ENCODE data around the gene PTN. TPM values are rescaled to one million over a fixed set of nuclear protein-coding genes. Genes with fewer than 3 reads are reported as not detected.
"Not testable (repeated sequence)": the region's sequence is repeated elsewhere in the genome, so short reads cannot be mapped to it uniquely, and the experiment has no call there.

Gene PTN
- total RNA-seq, 2 donors from 2014 or later: not detected

- ATAC-seq: no peak
- no peak for DNase-seq (ENCODE audit: low spot score in 2 of 2)
- no peak overlapping the region for H3K27ac Mint-ChIP-seq
- H3K36me3 Mint-ChIP-seq: no peaks in the 10 kb centered on the region
- peaks cover 12 to 14% of the 10 kb centered on the region in 2 donors for H3K9me3 Mint-ChIP-seq
These were observed 47.0 kb downstream of the PTN start for GRCh38 chr7:137296576-137296975.

GRCh38 chr7:137295739-137296324 lies 47.7 kb downstream of the PTN start:
- H3K36me3 Mint-ChIP-seq: no peaks in the 10 kb centered on the region
- peaks cover 12 to 14% of the 10 kb centered on the region in 2 donors for H3K9me3 Mint-ChIP-seq
- ATAC-seq (no peak), DNase-seq (ENCODE audit: low spot score in 2 of 2) (no peak)
- no peak overlapping the region for H3K27ac Mint-ChIP-seq

GRCh38 chr7:137289101-137289500 lies 54.4 kb downstream of the PTN start:
- Mint-ChIP-seq H3K36me3 (no peaks in the 10 kb centered on the region), H3K27ac (no peak overlapping the region), H3K9me3 (peaks cover 5 to 7% of the 10 kb centered on the region in 2 donors)
- no peak for ATAC-seq
- no peak for DNase-seq (ENCODE audit: low spot score in 2 of 2)

GRCh38 chr7:137287651-137288258 lies 55.8 kb downstream of the PTN start:
- H3K27ac Mint-ChIP-seq: no peak overlapping the region
- peaks cover 5 to 7% of the 10 kb centered on the region in 2 donors for H3K9me3 Mint-ChIP-seq
- DNase-seq (ENCODE audit: low spot score in 2 of 2) (no peak), ATAC-seq (no peak)
- no peaks in the 10 kb centered on the region for H3K36me3 Mint-ChIP-seq

- Mint-ChIP-seq H3K27ac (no peak overlapping the region), H3K36me3 (no peaks in the 10 kb centered on the region), H3K9me3 (peaks cover 0 to 3% of the 10 kb centered on the region in 2 donors)
- no peak for DNase-seq (ENCODE audit: low spot score in 2 of 2)
- no peak for ATAC-seq
These were observed 60.4 kb downstream of the PTN start for GRCh38 chr7:137283153-137283552.

GRCh38 chr7:137282043-137282442 lies 61.5 kb downstream of the PTN start:
- H3K27ac Mint-ChIP-seq: no peak overlapping the region
- peaks cover 0 to 3% of the 10 kb centered on the region in 2 donors for H3K9me3 Mint-ChIP-seq
- no peak for ATAC-seq
- DNase-seq (ENCODE audit: low spot score in 2 of 2): no peak
- no peaks in the 10 kb centered on the region for H3K36me3 Mint-ChIP-seq

GRCh38 chr7:137276189-137276588 lies 67.3 kb downstream of the PTN start:
- ATAC-seq: no peak
- peaks cover 0 to 8% of the 10 kb centered on the region in 2 donors for H3K9me3 Mint-ChIP-seq

GRCh38 chr7:137272249-137272648 lies 71.3 kb downstream of the PTN start:
- H3K27ac Mint-ChIP-seq: no peak overlapping the region
- H3K36me3 Mint-ChIP-seq: no peaks in the 10 kb centered on the region
- ATAC-seq (no peak), DNase-seq (ENCODE audit: low spot score in 2 of 2) (no peak)
- peaks cover 5 to 14% of the 10 kb centered on the region in 2 donors for H3K9me3 Mint-ChIP-seq

More at GRCh38 chr7:137276189-137276588, 67.3 kb downstream of the PTN start:
- H3K27ac Mint-ChIP-seq: no peak overlapping the region
- H3K36me3 Mint-ChIP-seq: no peaks in the 10 kb centered on the region
- DNase-seq (ENCODE audit: low spot score in 2 of 2): no peak

- ATAC-seq (no peak), DNase-seq (ENCODE audit: low spot score in 2 of 2) (no peak)
- no peak overlapping the region for H3K27ac Mint-ChIP-seq
- peaks cover 10 to 17% of the 10 kb centered on the region in 2 donors for H3K9me3 Mint-ChIP-seq
- no peaks in the 10 kb centered on the region for H3K36me3 Mint-ChIP-seq
These were observed 74.3 kb downstream of the PTN start for GRCh38 chr7:137269240-137269639.

- H3K36me3 Mint-ChIP-seq; ATAC-seq; DNase-seq (ENCODE audit: low spot score in 2 of 2); H3K27ac Mint-ChIP-seq: not testable (repeated sequence)
- peaks cover 10 to 17% of the 10 kb centered on the region in 2 donors for H3K9me3 Mint-ChIP-seq
These were observed 75.3 kb downstream of the PTN start for GRCh38 chr7:137268001-137268865.

- no peak for ATAC-seq
- H3K9me3 Mint-ChIP-seq: peaks cover 10 to 13% of the 10 kb centered on the region in 2 donors
These were observed 76.8 kb downstream of the PTN start for GRCh38 chr7:137266764-137267163.

GRCh38 chr7:137265480-137265879 lies 78.1 kb downstream of the PTN start:
- not testable (repeated sequence) for ATAC-seq; DNase-seq (ENCODE audit: low spot score in 2 of 2); H3K36me3 Mint-ChIP-seq; H3K27ac Mint-ChIP-seq
- peaks cover 10 to 13% of the 10 kb centered on the region in 2 donors for H3K9me3 Mint-ChIP-seq

More at GRCh38 chr7:137266764-137267163, 76.8 kb downstream of the PTN start:
- no peak for DNase-seq (ENCODE audit: low spot score in 2 of 2)
- Mint-ChIP-seq H3K27ac (no peak overlapping the region), H3K36me3 (no peaks in the 10 kb centered on the region)

GRCh38 chr7:137262599-137262998 lies 80.9 kb downstream of the PTN start:
- H3K36me3 Mint-ChIP-seq: no peaks in the 10 kb centered on the region
- DNase-seq (ENCODE audit: low spot score in 2 of 2) (no peak), ATAC-seq (no peak)
- H3K9me3 Mint-ChIP-seq: peaks cover 7 to 8% of the 10 kb centered on the region in 2 donors
- H3K27ac Mint-ChIP-seq: no peak overlapping the region

- no peak for DNase-seq (ENCODE audit: low spot score in 2 of 2)
- Mint-ChIP-seq H3K9me3 (peaks cover 4 to 6% of the 10 kb centered on the region in 2 donors), H3K36me3 (no peaks in the 10 kb centered on the region), H3K27ac (no peak overlapping the region)
- ATAC-seq: no peak
These were observed 85.0 kb downstream of the PTN start for GRCh38 chr7:137258552-137258951.

GRCh38 chr7:137254766-137255165 lies 88.8 kb downstream of the PTN start:
- peaks cover 8 to 10% of the 10 kb centered on the region in 2 donors for H3K9me3 Mint-ChIP-seq
- H3K36me3 Mint-ChIP-seq: no peaks in the 10 kb centered on the region
- no peak overlapping the region for H3K27ac Mint-ChIP-seq
- ATAC-seq (no peak), DNase-seq (ENCODE audit: low spot score in 2 of 2) (no peak)

- Mint-ChIP-seq H3K27ac (no peak overlapping the region), H3K9me3 (peaks cover 10 to 11% of the 10 kb centered on the region in 2 donors), H3K36me3 (no peaks in the 10 kb centered on the region)
- no peak for DNase-seq (ENCODE audit: low spot score in 2 of 2)
- no peak for ATAC-seq
These were observed 97.6 kb downstream of the PTN start for GRCh38 chr7:137245890-137246289.

- H3K9me3 Mint-ChIP-seq: peaks cover 10 to 13% of the 10 kb centered on the region in 2 donors
- DNase-seq (ENCODE audit: low spot score in 2 of 2): no peak
- ATAC-seq: no peak
- no peaks in the 10 kb centered on the region for H3K36me3 Mint-ChIP-seq
- no peak overlapping the region for H3K27ac Mint-ChIP-seq
These were observed 98.3 kb downstream of the PTN start for GRCh38 chr7:137245186-137245585.

All from activated naive CD4-positive, alpha-beta T cell treated with anti-CD3 and anti-CD28 coated beads, Interleukin-2, amount 50 U/mL, for 72 hours (primary cell).